Urothelium cell line (cell line): ENCODE data around the gene RANBP2.

Source experiments
- DNase-seq: peaks from one replicate; pipeline ENCODE4 v3.0.0; 2011; ENCODE audit warnings: low spot score, mixed read lengths
- FAIRE-seq: peaks from 2 replicates; lab custom pipeline; 2011; peaks lifted over from hg19 to GRCh38; lab: Jason Lieb, UNC

The RANBP2 gene

GRCh38 chr2:108833219-108833618 lies 113.9 kb downstream of the RANBP2 start:
- FAIRE-seq = no peak
- no peak for DNase-seq

DNA sequence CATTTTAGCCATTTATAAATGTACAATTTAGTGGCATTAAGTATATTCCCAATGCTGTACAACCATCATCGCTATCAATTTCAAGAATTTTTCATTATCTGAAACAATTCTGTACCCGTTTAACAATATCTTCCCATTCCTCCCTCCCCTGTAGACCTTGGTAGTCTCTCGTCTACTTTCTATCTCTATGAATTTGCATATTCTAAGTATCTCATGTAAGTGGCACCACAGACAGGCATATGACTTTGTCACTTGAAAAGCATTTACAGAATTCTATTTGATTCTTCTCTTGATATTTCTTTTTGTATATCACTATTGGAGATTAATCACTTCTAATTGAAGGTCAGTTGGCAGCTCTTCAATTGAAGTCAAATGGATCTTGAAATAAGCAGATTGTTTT lies 115.3 kb downstream of the RANBP2 start:
- DNase-seq (no peak), FAIRE-seq (no peak)

- FAIRE-seq (no peak), DNase-seq (no peak)
Observed at GRCh38 chr2:108835040-108835439, 115.8 kb downstream of the RANBP2 start.
